SK-N-MC (cell line): ENCODE data around the gene LORICRIN.

Experiments used
- EZH2 ChIP-seq: fragments of 200-600 bp; sonication (generic); IDR thresholded peaks from one replicate; pipeline ENCODE4 v1.6.1; 2017; ENCODE audit warnings: antibody characterized with exemption
- POLR2AphosphoS5 ChIP-seq: IDR thresholded peaks from 2 replicates; pipeline ENCODE4 v1.6.1; 2012; ENCODE audit warnings: mild to moderate bottlenecking, low read depth, low read length, borderline replicate concordance

GRCh38 chr1:153292740-153293479, 33.4 kb downstream of the LORICRIN start:
- TF ChIP-seq POLR2AphosphoS5 = no peak
- no peak for TF ChIP-seq EZH2
